NCI-H2196 treated with DMSO at 0.1 percent for 48 hours (cell line): ENCODE data around the gene HES5.

Experiments used
- DNase-seq: peaks from one replicate; lab custom pipeline; 2025; ENCODE audit not compliant: unreplicated experiment; lab: John Stamatoyannopoulos, UW

The HES5 gene

DNA sequence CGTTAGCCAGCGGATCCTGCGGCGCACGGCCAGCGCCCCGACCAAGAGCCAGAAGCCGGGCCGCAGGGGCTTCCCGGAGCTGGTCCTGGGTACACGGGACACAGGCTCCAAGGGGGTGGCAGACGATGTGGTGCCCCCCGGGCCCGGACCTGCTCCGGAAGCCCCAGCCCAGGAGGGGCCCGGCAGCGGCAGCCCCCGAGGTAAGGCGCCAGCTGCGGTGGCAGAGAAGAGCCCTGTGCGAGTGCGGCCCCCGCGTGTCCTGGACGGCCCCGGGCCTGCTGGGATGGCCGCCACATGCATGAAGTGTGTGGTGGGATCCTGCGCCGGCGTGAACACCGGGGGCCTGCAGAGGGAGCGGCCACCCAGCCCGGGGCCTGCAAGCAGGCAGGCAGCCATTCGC, 27.9 kb downstream of the HES5 start:
- no peak for DNase-seq

DNA sequence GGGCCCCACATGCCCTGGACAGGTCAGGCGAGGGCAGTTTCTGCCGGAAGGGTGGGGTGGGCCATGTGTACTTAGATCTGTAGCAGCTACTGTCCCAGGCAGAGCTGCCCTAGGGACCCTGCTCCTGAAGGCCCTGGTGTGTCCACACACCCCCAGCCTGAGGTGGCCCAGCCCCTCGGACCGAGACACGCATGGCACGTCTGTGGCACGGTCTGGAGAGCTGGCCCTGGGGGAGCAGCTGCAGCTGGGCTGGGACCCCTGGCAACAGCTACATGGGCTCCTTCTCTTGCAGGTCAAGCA, 28.3 kb downstream of the HES5 start:
- DNase-seq: no peak

DNA sequence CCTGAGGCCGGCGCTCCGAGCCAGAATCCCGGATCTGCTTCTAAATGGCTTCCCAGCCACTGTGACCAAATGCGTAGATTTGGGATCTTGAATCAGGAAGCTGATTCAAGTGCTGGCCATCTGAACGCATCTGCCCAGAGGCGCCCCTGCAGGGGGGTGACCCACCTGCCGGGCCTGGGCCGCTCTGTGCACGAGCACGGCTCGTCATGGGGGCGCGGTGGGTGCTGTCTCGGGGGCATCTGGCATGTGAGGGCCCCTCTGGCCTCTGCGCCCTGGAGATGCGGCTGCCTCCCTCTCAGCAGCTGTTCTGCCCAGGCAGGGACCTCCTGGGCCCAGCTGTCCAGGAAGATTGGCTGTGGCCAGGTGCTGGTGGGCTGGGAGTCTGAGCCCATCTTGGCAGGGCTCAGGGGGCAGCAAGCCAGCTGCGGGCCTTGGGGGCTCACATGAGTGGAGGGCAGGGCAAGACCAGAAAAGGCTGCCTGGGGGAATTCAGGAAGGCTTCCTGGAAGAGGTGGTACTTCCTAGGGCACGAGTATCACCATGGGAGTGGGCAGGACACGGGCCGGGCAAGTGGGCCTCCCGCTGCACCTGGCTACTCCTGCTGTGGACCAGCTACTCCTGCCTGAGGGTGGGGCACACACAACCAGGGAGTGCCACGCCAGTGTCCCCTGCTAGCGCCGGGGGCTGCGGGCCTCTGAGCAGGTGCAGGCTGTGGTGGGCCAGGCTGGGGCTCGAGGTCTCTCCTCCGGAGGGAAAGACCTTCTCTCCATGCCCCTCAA, 28.8 kb downstream of the HES5 start:
- DNase-seq: no peak

DNA sequence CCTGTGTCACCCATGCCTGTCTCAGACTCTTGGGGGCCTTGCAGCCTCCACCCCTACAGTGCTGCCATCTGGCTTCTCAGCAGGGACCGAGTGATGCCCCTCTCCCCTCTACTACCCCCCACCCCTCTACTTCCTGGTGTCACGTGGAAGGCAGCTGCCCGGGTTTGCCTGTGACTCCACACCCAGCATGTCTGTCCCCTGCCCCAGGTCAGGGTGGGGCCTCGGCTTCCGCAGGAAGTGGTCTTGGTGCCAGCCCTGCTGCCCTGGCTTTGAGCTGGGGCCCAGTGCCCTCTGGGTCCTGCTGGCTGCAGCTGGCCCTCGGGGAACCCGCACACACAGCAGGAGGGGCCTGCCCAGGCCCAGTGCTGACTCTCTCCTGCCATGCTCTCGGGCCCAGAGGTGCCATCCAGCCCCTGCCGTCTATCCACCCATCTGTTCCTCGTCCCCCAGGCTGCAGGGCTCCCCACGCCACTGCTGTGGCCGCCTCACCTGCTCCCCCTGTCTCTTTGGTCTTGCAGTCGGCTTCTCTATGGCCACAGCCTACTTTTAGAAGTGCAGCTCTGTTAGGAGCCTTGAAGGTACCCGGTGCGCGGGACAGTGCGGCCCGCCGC, 30.0 kb downstream of the HES5 start:
- DNase-seq: no peak

DNA sequence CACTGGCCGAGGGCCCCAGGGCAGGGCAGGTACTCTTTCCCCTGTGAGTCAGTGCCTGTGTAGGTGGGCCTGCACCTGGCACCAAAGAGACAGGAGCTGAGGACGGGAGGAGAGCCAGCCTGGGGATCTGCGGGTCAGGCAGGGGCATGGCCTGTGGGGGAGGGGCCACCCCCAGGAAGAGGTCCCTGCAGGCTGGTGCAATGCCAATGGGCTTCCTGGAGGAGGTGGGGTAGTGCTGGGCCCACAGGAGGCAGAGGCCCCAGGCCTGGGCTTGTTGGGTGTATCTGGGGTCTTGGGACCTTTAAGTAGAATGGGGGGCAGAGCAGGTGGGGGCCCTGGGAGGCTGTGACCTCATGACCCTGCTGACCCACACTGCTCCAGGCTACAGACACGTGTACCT, 30.8 kb downstream of the HES5 start:
- no peak for DNase-seq

DNA sequence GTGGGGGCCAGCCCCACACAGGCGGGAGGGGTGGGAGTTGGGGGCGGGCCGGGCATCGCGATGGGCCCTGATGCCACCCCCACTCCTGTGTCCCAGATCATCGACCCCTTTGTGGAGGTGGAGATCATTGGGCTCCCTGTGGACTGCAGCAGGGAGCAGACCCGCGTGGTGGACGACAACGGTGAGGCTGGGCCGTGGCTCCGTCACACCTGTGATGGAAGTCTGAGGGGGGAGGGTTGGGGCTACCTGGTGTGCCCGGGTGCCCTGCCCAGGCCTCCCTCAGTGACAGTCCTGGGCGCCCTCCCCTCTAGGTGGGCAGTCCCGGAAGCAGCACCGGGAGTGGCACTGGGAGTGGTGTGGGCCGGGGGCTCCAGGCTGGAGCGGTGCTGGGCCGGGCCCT, 31.4 kb downstream of the HES5 start:
- DNase-seq: no peak

DNA sequence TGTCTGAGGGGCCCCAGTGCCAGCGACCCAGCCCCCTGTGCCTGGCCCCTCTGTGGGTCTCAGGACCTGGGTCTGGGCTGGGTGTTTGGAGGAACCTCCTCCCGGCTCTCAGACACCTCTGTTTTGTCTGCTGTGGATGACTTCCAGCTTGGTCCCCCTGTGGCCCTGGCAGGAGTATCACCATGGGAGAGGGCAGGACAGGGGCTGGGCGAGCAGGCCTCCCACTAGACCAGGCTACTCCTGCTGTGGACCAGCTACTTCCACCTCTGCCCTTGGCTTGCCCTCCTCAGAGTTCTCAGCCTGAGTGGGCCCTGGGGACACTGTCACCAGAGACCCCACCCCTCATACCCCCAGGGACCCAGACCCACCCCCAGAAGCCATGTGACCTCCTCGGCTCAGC, 32.2 kb downstream of the HES5 start:
- no peak for DNase-seq

DNA sequence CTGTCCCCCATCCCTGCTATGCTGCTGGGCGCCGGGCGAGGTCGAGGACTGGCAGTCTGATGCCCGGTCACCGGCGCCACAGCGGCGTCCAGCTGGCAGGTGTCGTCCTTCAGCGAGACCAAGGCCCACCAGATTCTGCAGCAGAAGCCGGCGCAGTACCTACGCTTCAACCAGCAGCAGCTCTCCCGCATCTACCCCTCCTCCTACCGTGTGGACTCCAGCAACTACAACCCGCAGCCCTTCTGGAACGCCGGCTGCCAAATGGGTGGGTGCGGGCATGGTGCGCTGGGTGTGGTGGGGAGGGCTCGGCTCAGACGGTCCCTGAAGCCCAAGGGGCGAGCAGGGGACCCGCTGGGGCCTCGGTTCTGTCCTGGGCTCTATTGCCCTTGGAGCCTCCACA, 33.3 kb downstream of the HES5 start:
- DNase-seq: no peak

DNA sequence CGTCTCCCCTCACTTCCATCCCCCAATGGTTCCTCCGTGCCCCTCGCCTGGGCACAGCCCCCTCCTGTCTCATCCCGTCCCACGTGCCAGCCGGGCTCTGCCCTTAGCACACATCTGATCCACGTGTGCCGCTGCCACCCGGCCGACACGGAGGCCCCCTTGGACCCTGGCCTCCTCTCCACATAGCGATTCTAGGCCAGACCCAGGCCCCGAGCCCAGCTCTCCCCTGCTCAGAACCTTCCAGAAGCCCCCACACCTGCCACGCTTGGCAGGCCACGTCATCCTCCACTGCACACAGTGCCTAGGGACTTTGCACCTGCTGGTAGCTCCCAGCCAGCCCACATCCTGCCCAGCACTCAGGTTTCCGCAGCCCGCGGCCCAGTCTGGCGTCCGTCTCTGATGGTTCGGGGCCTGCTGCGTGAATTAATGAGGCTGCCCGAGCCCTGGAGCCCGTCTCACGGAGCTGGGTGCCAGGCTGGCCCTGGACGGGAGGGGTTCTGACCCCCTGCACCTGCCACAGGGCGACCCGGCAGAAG, 33.9 kb downstream of the HES5 start:
- no peak for DNase-seq

DNA sequence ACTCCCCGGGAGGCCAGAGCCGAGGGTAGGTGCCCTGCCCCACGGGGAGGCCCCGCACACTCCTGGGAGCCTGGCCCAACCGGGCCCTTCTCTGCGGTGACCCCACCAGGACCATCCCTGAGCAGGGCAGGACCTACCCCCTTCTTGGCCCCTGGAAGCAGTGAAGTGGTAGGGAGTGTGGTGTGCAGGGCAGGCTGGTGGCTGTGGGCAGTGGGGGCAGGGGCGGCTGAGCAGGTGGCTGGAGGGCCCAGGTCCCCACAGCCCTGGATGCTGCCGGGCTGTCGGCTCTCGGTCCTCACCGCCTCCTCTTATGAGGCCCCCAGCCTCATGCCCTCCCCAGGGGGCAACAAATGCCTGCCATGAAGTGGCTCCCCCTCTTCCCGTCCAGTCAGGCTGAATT, 34.5 kb downstream of the HES5 start:
- DNase-seq: no peak

DNA sequence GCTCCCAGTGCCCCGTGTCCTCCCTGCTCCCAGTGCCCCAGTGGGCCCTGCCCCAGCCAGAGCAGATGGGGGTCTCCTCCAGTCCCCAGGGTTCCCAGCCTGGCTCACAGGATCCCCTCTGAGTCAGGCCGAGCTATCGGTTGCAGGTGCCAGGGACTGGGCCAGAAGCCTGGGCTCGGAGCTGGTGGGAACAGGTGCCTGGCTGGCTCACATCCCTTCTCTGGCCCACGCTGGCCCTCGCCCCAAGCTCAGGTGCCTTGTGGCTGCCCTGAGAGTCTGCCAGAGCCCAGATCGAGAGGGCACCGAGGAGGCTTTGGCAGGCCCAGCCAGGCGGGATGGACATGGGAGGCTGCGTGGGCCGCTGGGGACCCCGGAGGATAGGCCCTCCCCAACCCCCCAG, 35.0 kb downstream of the HES5 start:
- DNase-seq: no peak

DNA sequence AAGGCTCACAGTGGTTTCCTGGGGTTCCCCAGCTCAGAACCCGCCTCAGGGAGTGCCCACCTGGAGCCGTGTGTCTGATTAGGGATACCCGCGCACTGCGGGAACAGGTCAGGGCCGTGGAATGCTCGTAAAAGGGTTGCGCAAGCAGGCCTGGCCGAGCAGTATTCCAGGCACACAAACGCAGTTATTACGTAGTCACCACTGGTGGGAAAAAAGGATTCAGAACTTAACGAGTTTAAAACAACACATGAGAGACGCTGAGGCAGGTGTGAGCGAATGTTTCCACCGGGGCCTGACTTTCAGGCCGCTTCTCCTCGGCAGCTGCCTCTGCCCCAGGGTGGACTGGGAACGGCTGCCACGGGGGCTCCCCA, 35.8 kb downstream of the HES5 start:
- no peak for DNase-seq

DNA sequence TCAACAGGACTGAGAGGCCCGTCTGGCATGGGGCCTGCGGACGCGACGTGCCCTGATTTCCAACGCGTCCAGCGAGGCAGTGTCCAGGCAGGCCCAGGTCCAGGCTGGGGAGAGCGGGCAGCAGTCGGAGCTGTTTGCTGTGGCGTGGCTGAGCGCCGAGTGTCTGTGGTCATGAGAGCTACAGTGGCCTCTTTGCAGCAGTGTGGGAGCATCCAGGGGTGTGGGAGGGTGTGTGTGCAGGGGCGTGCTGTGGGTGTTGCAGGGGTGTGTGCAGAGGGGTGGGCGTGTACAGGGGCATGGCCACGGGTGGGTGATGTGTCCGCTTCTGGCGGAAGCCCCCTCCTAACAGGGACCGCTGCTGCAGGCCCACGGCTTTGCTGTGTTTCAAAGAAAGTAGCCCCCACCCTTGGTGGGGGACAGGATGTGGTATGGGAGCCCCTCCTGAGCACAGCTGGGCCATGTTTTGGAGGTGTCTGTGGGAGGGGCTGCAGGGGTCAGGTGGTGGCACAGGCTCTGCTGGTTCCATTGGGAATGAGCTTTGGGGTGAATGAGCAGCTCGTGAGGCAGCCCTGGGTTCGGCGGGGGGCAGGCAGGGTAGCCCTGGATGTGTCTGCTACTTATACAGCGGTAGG, 36.3 kb downstream of the HES5 start:
- DNase-seq: no peak

DNA sequence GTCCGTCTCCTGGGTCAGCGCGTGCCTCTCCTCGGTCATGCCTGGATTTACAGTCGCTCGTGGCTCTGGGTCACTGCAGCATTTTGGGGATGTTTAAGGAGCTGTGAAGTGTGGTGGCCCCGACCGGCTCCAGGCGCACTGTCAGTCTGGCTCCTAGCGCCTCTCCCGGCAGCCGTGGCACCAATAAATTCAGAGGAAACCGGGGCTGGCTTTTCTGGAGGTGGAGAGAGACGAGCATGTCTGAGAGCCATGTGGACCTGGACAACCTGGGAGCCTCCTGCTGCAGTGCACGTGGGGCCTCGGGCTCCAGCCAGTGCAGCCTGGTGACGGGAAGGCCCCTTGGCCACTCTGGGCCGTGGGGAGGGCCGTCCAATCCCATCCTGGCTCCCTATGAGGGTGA, 36.8 kb downstream of the HES5 start:
- no peak for DNase-seq

DNA sequence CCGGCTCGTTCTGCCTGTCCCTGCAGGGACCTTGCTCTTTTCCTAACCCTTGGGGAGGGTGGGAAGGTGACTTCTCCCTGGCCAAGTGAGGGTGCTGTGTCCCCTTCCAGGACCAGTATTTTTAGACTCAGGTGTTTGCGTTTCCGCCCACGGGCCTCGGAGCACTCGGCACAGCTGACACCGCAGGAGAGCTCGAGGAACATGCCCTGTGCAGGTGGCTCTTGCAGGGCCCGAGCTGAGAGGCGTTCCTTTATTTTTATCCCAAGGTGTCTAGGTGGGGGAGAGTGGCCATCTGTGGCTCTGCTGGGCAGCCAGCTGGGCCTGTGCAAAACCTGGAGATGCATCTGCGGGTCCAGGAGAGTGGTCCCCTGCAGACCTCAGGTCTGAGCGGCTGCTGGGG, 38.0 kb downstream of the HES5 start:
- no peak for DNase-seq

DNA sequence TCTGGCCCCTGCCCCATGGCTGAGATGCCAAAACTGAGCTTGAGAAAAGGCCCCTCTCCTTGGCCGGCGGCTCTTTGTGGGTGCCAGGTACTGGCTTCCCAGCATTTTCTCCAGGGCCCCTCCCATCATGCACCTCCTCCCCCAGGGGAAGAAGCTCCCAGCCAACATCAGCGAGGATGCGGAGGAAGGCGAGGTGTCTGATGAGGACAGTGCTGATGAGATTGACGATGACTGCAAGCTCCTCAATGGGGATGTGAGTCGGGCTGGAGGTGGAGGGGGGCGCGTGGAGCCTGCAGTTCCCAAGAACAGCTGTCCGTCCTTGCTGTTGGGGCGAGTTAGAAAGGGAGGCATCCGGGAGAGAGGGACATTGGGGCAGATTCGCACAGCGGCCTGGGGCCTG, 40.4 kb downstream of the HES5 start:
- no peak for DNase-seq

DNA sequence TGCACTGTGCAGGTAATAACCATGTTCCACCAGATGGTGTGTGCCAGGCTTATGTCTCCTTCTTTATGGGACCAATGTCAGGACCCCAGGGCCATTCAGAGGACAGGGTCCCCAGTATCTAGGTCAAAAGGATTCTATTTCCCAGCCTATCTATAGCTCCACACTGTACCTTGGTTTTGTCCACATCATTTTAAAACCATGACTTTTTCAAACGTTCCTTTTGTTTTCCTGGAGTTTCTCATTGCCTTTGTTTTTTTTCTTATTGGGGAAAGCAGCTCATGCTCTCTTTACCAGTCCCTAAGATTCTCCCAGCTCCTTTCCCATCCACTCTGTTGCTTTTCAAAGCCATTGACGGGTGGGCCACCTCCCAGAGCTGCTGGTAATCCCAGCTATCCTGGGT, 41.4 kb downstream of the HES5 start:
- DNase-seq: no peak

DNA sequence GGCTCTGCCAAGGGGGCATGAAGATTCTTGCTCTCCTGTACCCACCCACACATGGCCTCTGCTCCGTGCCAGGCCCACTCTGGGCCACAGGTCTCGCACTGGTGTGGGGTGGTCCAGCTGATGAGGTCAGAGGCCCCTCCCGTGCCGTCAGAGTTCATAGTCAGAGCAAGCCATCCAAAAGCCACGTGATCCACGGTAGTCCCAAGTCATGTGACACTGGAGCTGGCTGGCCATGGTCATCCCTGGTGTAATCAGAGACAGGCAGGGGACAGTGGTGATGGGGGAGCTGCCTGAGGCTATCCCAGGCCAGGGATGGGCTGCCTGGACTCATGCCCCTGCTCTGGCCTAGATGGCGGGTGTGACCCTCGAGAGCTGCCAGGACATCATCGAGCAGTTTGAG, 43.5 kb downstream of the HES5 start:
- no peak for DNase-seq

DNA sequence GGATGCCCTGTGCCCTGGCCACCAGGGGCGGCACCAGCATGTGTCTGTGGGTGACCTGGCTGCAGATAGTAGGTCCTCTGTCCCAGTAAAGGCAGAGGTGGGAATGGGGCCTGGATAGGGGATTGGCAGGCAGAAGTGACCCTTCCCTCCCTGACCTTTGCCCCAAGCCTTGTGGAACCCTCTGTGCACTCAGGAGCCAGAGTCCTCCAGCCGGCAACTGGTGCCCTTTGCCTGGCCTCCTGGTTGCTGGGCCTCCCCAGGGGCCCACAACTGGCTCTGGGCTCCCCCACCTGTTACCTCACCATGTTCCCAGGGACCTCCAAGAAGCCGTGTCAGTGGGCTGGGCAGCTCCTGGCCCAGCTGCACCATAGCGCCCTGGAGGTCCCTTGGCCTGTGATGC, 44.0 kb downstream of the HES5 start:
- no peak for DNase-seq

DNA sequence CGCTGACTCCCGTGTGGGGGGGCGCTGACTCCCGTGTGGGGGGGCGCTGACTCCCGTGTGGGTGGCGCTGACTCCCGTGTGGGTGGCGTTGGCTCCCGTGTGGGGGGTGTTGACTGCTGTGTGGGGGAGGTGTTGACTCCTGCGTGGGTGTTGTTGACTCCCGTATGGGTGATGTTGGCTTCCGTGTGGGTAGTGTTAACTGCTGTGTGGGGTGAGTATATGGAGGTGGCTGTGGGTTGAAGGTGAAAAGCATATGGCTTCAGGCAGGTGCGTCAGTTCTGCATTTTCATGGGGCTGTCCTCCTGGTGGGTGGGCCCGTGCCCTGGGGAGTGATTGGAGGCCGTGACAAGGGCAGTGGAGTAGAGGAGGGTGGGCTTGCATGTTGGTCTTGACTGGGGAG, 46.1 kb downstream of the HES5 start:
- DNase-seq: no peak

DNA sequence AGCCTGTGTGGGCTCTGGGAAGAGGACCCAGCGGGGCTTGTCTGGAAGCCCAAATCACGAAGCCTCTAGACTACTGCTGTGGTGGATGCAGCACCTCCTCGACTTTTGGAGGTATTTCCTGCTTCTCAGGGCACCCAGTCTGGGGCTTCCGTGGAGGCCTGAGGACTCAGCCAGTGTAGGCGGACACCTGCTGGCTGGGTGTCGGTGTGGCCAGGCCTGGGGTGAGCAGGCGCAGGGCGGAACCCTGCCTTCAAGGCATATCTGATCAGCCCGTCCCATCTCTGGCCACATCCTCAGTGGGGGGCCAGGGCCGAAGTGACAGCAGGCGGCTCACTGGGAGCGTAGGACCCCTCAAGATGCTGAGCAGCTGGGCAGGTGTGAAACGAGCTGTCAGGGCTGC, 47.0 kb downstream of the HES5 start:
- no peak for DNase-seq

DNA sequence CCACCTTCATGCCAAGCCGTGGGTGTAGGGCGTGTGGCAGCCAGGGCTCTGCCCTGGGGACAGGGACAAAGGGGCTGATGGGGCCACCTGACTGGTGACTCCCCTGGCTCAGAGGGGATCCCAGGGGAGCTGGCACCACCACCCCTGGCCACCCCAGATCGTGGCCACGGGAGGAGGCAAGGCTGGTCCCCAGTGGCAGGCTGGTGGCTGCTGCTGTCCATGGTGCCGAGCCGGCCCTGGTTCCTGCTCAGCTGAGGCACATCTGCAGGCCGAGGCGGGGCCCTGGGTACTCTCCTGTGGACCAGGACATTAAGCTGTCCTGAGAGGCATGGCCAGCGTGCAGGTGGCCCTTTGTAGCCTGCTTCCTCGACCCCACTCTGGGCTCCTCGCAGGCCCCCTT, 47.5 kb downstream of the HES5 start:
- no peak for DNase-seq

DNA sequence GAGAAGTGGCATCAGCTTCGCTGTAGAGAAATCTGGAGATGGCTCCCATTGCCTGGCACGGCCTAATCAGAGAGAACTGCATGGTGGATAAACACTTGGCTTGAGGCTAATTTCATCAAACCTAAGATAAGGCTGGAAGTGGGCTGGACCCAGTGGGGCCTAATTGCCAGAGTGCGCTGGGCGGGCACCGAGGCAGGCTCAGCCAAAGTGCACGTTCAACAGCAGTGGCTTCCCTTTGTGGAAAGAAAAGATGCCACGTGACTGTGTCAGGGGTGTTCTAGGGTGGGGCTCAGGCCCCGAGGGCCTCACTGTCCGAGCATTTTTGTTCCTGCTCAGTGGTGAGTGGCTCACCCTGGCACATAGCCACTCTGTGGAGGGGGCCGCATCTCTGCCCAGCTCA, 48.2 kb downstream of the HES5 start:
- no peak for DNase-seq
